Natural killer cell (primary cell): ENCODE measurements around the gene ZNF761. TPM values are rescaled to one million over a fixed set of nuclear protein-coding genes. Genes with fewer than 3 reads are reported as not detected.
"Not testable (repeated sequence)": the region's sequence is repeated elsewhere in the genome, so short reads cannot be mapped to it uniquely, and the experiment has no call there.

ENCODE experiments used
- ATAC-seq, 3 donors: fragments of 150-1000 bp in 2 of 3; fragments of 200-7000 bp in 1 of 3; cut with Tn5 transposase; 1 replicate in 1 of 3; 2 replicates in 2 of 3; pipeline ENCODE4 v1.10.0; 2021; ENCODE audit warnings: mild to moderate bottlenecking in 2 of 3, moderate library complexity in 2 of 3
- DNase-seq, 2 donors: peaks; one replicate each; pipeline versions ENCODE4 v3.0.0 to v3.0.0-alpha.2; 2013 to 2021; ENCODE audit warnings: mixed read lengths in 1 of 2
- H3K27ac ChIP-seq: one replicate; pipeline ENCODE4 v1.5.1; 2013; ENCODE audit warnings: mild to moderate bottlenecking, low read length
- H3K27me3 ChIP-seq: one replicate; pipeline ENCODE4 v1.6.1; 2013; ENCODE audit warnings: low read length; ENCODE audit not compliant: control insufficient read depth, insufficient read depth
- H3K36me3 ChIP-seq: one replicate; pipeline ENCODE4 v1.6.1; 2013; ENCODE audit warnings: low read length; ENCODE audit not compliant: control insufficient read depth, insufficient read depth
- H3K4me1 ChIP-seq: one replicate; pipeline ENCODE4 v1.6.1; 2013; ENCODE audit warnings: low read length; ENCODE audit not compliant: control insufficient read depth, insufficient read depth
- H3K4me3 ChIP-seq: one replicate; pipeline ENCODE4 v1.5.1; 2013; ENCODE audit warnings: low read length
- H3K9me3 ChIP-seq: one replicate; pipeline ENCODE4 v1.6.1; 2013; ENCODE audit warnings: low read length; ENCODE audit not compliant: control insufficient read depth, insufficient read depth
- H3K27ac Mint-ChIP-seq, 2 donors: one replicate each; pipeline ENCODE4 v1.8.0; 2022; ENCODE audit warnings: mild to moderate bottlenecking in 2 of 2, mixed read lengths in 2 of 2, moderate library complexity in 1 of 2
- H3K27me3 Mint-ChIP-seq, 2 donors: one replicate each; pipeline ENCODE4 v1.8.0; 2022; ENCODE audit warnings: low read depth in 2 of 2, mixed read lengths in 2 of 2
- H3K36me3 Mint-ChIP-seq: one replicate; pipeline ENCODE4 v1.8.0; 2022; ENCODE audit warnings: mixed read lengths
- H3K4me1 Mint-ChIP-seq, 2 donors: one replicate each; pipeline ENCODE4 v1.8.0; 2022; ENCODE audit warnings: mixed read lengths in 2 of 2
- H3K4me3 Mint-ChIP-seq: one replicate; pipeline ENCODE4 v1.8.0; 2022; ENCODE audit warnings: mild to moderate bottlenecking, moderate library complexity, mixed read lengths
- H3K9me3 Mint-ChIP-seq, 2 donors: one replicate each; pipeline ENCODE4 v1.8.0; 2022; ENCODE audit warnings: mixed read lengths in 2 of 2
- CTCF ChIP-seq: fragments of 200-600 bp; IDR thresholded peaks from one replicate; pipeline ENCODE4 v1.8.0; 2022; ENCODE audit warnings: antibody characterized with exemption
- WGBS: methylation state at CpG from one replicate; pipeline ENCODE4 v1.1.7; 2013; ENCODE audit warnings: missing lambda C conversion rate; ENCODE audit not compliant: insufficient coverage; 5-methylcytosine and 5-hydroxymethylcytosine counted together
- intact Hi-C: fragments of 100-400 bp; cut with micrococcal nuclease; formaldehyde crosslinking; loops from one replicate; pipeline ENCODE4 v1.14.2; 2022
- total RNA-seq, 4 donors: library from RNA; stranded (reverse); fragments of 120-200 nt in 1 of 4; gene quantifications; one replicate each; pipeline versions ENCODE4 v1.2.3 to v1.2.4, GENCODE V29; 2013 to 2022

Gene ZNF761
- total RNA-seq, 3 donors from 2014 or later (not counting 1 experiment from before 2014, with no cell fraction given): 6.8 to 8.9 (median 8.5) TPM

- no peak overlapping the region for H3K27ac ChIP-seq
- H3K9me3 ChIP-seq: peaks cover 76% of the 10 kb centered on the region
- no peak for TF ChIP-seq CTCF
- intact Hi-C loops: no loop called here
- no peaks in the 10 kb centered on the region for H3K27me3 ChIP-seq
- Mint-ChIP-seq H3K27ac (no peak overlapping the region), H3K9me3 (peaks cover 28 to 32% of the 10 kb centered on the region in 2 donors), H3K4me1 (no peaks in the 10 kb centered on the region), H3K36me3 (peaks cover 71% of the 10 kb centered on the region), H3K4me3 (no peak overlapping the region), H3K27me3 (no peaks in the 10 kb centered on the region)
- no peaks in the 10 kb centered on the region for H3K4me1 ChIP-seq
- WGBS: 98% methylated on average over 8 of the region's 9 CpGs
- H3K36me3 ChIP-seq: peaks cover 38% of the 10 kb centered on the region
- DNase-seq: no peak
- H3K4me3 ChIP-seq: no peak overlapping the region
- ATAC-seq: no peak
Measured at GRCh38 chr19:53455828-53456227, 24.0 kb downstream of the ZNF761 start.

- H3K9me3 Mint-ChIP-seq: peaks cover 38 to 39% of the 10 kb centered on the region in 2 donors
- 86% methylated on average over 11 of the region's 11 CpGs for WGBS
Measured at GRCh38 chr19:53460131-53460721, 28.4 kb downstream of the ZNF761 start.

GRCh38 chr19:53461866-53462265 lies 30.1 kb downstream of the ZNF761 start:
- intact Hi-C loops: loop anchor here (10.0 kb wide), 1 partner anchor 267 kb away; the partner anchor contains the start of gene ZNF665
- Histone ChIP-seq H3K36me3 (no peaks in the 10 kb centered on the region), H3K27me3 (no peaks in the 10 kb centered on the region), H3K27ac (no peak overlapping the region), H3K4me3 (no peak overlapping the region), H3K9me3 (peaks cover 46% of the 10 kb centered on the region), H3K4me1 (peaks cover 4% of the 10 kb centered on the region)
- TF ChIP-seq CTCF: no peak
- DNase-seq (no peak), ATAC-seq (no peak)
- Mint-ChIP-seq H3K27ac (no peak overlapping the region), H3K36me3 (peaks cover 36% of the 10 kb centered on the region), H3K9me3 (peaks cover 22 to 23% of the 10 kb centered on the region in 2 donors), H3K27me3 (peaks cover 15 to 18% of the 10 kb centered on the region in 2 donors), H3K4me1 (peaks cover 0 to 10% of the 10 kb centered on the region in 2 donors), H3K4me3 (no peak overlapping the region)
- 93% methylated on average over 6 of the region's 6 CpGs for WGBS

More at GRCh38 chr19:53460131-53460721, 28.4 kb downstream of the ZNF761 start:
- not testable (repeated sequence) for H3K27ac ChIP-seq, H3K27me3 ChIP-seq, H3K4me3 Mint-ChIP-seq, H3K4me1 ChIP-seq, H3K27ac Mint-ChIP-seq, DNase-seq, ATAC-seq, H3K4me3 ChIP-seq, H3K36me3 ChIP-seq, H3K4me1 Mint-ChIP-seq
- Mint-ChIP-seq H3K27me3 (peaks cover 15% of the 10 kb centered on the region in 2 donors), H3K36me3 (peaks cover 52% of the 10 kb centered on the region)
- peaks cover 58% of the 10 kb centered on the region for H3K9me3 ChIP-seq
- intact Hi-C loops: loop anchor here (10.0 kb wide), 1 partner anchor 265 kb away; the partner anchor contains the start of gene ZNF665

- H3K9me3 ChIP-seq: peaks cover 37% of the 10 kb centered on the region
- 69% methylated on average over 14 of the region's 14 CpGs for WGBS
- Mint-ChIP-seq H3K27ac (no peak overlapping the region), H3K9me3 (peaks cover 20 to 22% of the 10 kb centered on the region in 2 donors), H3K36me3 (peaks cover 31% of the 10 kb centered on the region), H3K4me1 (peaks cover 0 to 12% of the 10 kb centered on the region in 2 donors), H3K4me3 (no peak overlapping the region), H3K27me3 (peaks cover 15 to 18% of the 10 kb centered on the region in 2 donors)
- H3K4me1 ChIP-seq: peaks cover 8% of the 10 kb centered on the region
- no peaks in the 10 kb centered on the region for H3K36me3 ChIP-seq
- TF ChIP-seq CTCF: no peak
- H3K27ac ChIP-seq: no peak overlapping the region
- ATAC-seq: no peak
- no peaks in the 10 kb centered on the region for H3K27me3 ChIP-seq
- H3K4me3 ChIP-seq: no peak overlapping the region
- intact Hi-C loops: loop anchor here (10.0 kb wide), 1 partner anchor 268 kb away; the partner anchor contains the start of gene ZNF665
- no peak for DNase-seq
Measured at GRCh38 chr19:53462861-53463260, 31.1 kb downstream of the ZNF761 start.
